Retinal pigment epithelial cell (primary cell): Measurements from ENCODE around the gene ICE2.

ENCODE experiments used
- DNase-seq: peaks from one replicate; pipeline ENCODE4 v3.0.0-alpha.2; 2010; ENCODE audit warnings: low read depth
- H3K4me3 ChIP-seq: 2 replicates; pipeline ENCODE4 v1.5.1; 2011; ENCODE audit warnings: mild to moderate bottlenecking, low read length, control low read depth, moderate library complexity
- TF ChIP-seq, protein P1 (sequence below): conservative IDR thresholded peaks from 2 replicates; pipeline ENCODE4 v1.5.1; 2011; ENCODE audit warnings: low read depth, low read length, control low read depth, inconsistent platforms

The ICE2 gene

DNA sequence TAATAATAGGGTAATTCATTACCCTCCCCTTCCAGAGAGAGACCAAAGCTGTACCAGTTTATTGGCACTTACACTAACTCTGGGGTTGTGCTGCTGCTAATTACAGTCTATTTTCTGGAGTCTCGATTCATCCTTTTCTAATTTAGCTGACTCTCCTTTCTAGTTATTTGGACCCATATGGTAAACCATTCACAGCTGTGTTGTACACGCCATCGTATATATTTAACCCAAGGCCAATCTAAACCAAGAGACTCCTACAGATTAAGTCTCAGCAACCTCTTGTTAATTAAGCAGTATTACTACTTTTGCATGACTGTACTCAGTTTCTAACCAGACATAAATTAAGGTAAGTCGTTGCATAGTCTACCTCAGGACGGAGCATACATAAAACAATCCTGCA lies 103.6 kb downstream of the ICE2 start:
- H3K4me3 ChIP-seq: no peak overlapping the region
- no peak for DNase-seq
- TF ChIP-seq, protein P1, sequence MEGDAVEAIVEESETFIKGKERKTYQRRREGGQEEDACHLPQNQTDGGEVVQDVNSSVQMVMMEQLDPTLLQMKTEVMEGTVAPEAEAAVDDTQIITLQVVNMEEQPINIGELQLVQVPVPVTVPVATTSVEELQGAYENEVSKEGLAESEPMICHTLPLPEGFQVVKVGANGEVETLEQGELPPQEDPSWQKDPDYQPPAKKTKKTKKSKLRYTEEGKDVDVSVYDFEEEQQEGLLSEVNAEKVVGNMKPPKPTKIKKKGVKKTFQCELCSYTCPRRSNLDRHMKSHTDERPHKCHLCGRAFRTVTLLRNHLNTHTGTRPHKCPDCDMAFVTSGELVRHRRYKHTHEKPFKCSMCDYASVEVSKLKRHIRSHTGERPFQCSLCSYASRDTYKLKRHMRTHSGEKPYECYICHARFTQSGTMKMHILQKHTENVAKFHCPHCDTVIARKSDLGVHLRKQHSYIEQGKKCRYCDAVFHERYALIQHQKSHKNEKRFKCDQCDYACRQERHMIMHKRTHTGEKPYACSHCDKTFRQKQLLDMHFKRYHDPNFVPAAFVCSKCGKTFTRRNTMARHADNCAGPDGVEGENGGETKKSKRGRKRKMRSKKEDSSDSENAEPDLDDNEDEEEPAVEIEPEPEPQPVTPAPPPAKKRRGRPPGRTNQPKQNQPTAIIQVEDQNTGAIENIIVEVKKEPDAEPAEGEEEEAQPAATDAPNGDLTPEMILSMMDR: no peak

DNA sequence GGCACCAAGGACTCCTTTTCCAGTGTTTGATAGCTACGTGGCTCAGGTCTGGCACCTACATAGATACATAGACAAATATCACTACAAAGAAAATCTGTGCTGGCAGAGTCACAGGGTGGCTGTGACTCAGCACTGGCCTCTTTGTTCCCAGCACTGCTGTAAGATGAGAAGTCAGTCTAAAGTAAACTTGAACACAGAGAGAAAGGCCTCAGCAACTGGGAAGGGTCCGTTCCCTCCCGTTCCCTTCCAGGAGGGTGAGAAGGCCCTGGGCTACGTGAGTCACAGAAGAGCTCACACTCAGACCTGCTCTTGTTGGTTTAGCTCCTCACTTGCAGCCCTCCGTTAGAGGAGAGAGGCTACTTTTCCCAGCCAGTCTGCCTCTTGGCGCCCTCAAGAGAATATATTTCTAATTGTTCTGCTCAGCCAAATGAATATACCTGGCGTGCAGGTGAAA lies 104.3 kb downstream of the ICE2 start:
- no peak overlapping the region for H3K4me3 ChIP-seq
- peak; percentile 95 for DNase-seq
- TF ChIP-seq, protein P1: no peak

DNA sequence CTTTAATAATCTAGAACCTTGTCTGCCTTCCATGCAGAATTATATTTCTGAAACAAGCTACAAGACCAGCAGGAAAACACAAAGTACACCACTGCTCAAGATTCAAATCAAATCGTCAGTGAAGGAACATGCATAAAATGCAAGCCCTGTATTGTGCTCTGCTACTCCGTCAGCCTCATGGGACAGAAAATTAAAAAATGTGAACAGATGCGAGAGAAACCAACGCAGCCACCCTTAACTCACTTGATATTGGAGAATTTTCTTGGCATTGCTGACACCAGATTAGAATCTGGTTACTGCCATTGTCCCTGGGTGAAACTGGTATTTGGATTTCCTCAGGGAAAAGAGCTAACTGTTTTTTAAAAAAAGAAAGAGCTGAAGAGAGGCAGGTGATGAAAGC lies 104.7 kb downstream of the ICE2 start:
- no peak for DNase-seq
- no peak overlapping the region for H3K4me3 ChIP-seq
- TF ChIP-seq, protein P1: no peak

DNA sequence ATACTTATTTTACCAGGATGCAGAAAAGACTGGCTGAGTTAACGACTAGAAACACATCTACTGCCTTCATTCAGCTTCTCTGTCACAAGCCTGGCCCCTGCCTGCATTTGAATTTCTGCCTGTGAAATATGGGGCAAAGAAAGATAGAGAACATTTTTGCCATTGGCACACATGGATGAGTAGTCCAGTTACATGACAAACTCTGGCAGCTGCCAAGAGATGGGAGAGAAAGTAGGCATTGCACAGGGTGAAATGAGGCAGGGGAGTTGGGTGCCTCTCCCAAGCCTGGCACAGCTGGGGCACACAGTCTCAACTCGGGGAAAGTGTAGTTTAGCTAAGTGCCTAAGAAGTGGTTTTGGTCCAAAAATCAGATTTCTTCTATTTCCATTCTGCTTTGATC lies 105.2 kb downstream of the ICE2 start:
- H3K4me3 ChIP-seq: no peak overlapping the region
- DNase-seq: no peak
- TF ChIP-seq, protein P1: no peak

DNA sequence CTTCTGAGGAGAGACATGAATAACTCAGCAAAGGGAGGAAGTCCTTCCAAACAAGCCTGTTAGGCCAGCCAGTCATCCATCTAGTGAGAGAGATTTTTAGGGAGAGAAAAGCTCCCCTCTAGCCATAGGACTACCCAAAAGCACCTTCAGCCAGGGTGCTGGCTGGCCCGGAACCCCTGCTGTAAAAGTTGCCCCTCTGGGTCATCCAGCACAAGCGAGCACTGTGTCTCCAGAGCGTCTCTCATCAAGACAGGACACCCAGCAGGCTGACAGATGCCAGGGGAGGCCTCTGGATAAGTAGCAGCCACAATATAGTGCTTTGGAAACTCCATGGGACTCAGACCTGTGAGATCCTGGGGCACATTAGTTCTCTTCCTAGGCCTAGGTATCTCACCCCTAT lies 105.6 kb downstream of the ICE2 start:
- no peak for DNase-seq
- H3K4me3 ChIP-seq: no peak overlapping the region
- TF ChIP-seq, protein P1: no peak

DNA sequence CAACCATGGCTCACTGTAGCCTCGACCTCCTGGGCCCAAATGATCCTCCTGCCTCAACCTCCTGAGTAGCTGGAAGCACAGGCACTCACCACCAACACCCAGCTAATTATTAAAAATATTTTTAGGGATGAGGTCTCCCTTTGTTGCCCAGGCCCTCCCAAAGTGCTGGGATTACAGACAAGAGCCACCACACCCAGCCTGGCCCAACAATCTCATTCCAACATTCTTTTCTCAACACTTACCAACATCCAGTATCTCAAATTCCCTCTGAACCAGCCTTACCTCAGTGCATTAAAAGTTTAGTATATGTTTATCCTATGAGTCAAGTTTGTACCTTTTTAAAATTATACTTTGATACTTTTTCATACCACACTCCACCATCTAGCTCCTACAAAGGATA lies 106.2 kb downstream of the ICE2 start:
- H3K4me3 ChIP-seq: no peak overlapping the region
- no peak for DNase-seq
- TF ChIP-seq, protein P1: no peak

DNA sequence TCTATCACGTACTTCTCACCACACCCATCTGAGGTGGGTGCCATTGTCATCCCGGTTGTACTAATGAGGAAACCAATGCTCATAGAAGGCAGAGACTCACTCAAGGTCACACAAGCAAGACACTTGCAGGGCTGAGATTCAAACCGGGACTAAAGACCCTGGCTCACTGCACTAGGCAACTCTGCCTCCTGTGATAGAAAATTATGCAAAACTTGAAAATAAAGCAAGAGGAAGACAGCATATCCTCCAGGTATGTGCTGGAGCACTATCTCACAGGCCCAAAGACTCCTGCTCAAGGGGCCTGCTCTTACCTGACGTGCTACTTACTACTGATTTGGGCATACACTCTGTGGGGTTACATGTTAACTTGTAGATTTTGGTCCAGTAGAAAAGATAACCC lies 106.7 kb downstream of the ICE2 start:
- no peak for DNase-seq
- H3K4me3 ChIP-seq: no peak overlapping the region
- TF ChIP-seq, protein P1: no peak
